ENCODE data around the gene FHAD1. TPM values are rescaled to one million over a fixed set of nuclear protein-coding genes. Genes with fewer than 3 reads are reported as not detected.

The FHAD1 gene
- total RNA-seq, 2 donors from 2014 or later = 4.4 TPM; not detected in 1

GRCh38 chr1:15233689-15234088 is 13.3 kb upstream of the FHAD1 start:
- TF ChIP-seq CTCF (IDR thresholded peaks at IDR 0.05) = no peak
- Histone ChIP-seq H3K27me3 (replicated peaks; ENCODE audit: insufficient read depth) (no peaks in the 10 kb centered on the region), H3K4me3 (no peak overlapping the region), H3K4me1 (ENCODE audit: control insufficient read depth in 1 of 2, low read depth in 2 of 2) (no peaks in the 10 kb centered on the region), H3K36me3 (no peaks in the 10 kb centered on the region), H3K27ac (no peak overlapping the region), H3K9me3 (no peaks in the 10 kb centered on the region)
- DNase-seq (ENCODE audit: low spot score) = no peak
- no peak for ATAC-seq (ENCODE audit: insufficient number of reproducible peaks, low FRiP score, low read depth)

GRCh38 chr1:15236321-15236721 is 10.7 kb upstream of the FHAD1 start:
- ATAC-seq (ENCODE audit: insufficient number of reproducible peaks, low FRiP score, low read depth) = no peak
- DNase-seq (ENCODE audit: low spot score) = no peak

GRCh38 chr1:15236746-15237145 is 10.3 kb upstream of the FHAD1 start:
- ATAC-seq (ENCODE audit: insufficient number of reproducible peaks, low FRiP score, low read depth) = no peak

More at GRCh38 chr1:15236321-15236721, 10.7 kb upstream of the FHAD1 start:
- H3K27me3 ChIP-seq (replicated peaks; ENCODE audit: insufficient read depth) = no peaks in the 10 kb centered on the region
- H3K4me3 ChIP-seq = no peak overlapping the region
- no peaks in the 10 kb centered on the region for H3K9me3 ChIP-seq
- H3K4me1 ChIP-seq (ENCODE audit: control insufficient read depth in 1 of 2, low read depth in 2 of 2) = no peaks in the 10 kb centered on the region
- no peak overlapping the region for H3K27ac ChIP-seq
- H3K36me3 ChIP-seq = no peaks in the 10 kb centered on the region
- no peak for TF ChIP-seq CTCF (IDR thresholded peaks at IDR 0.05)

GRCh38 chr1:15238789-15239188 is 8.2 kb upstream of the FHAD1 start:
- no peak for TF ChIP-seq CTCF (IDR thresholded peaks at IDR 0.05)
- Histone ChIP-seq H3K4me3 (no peak overlapping the region), H3K9me3 (no peaks in the 10 kb centered on the region), H3K36me3 (no peaks in the 10 kb centered on the region), H3K27ac (no peak overlapping the region), H3K4me1 (ENCODE audit: control insufficient read depth in 1 of 2, low read depth in 2 of 2) (no peaks in the 10 kb centered on the region), H3K27me3 (replicated peaks; ENCODE audit: insufficient read depth) (no peaks in the 10 kb centered on the region)
- DNase-seq (ENCODE audit: low spot score) (no peak), ATAC-seq (ENCODE audit: insufficient number of reproducible peaks, low FRiP score, low read depth) (no peak)

More at GRCh38 chr1:15236746-15237145, 10.3 kb upstream of the FHAD1 start:
- H3K36me3 ChIP-seq = no peaks in the 10 kb centered on the region
- no peak overlapping the region for H3K4me3 ChIP-seq
- H3K27me3 ChIP-seq (replicated peaks; ENCODE audit: insufficient read depth) = no peaks in the 10 kb centered on the region
- H3K27ac ChIP-seq = no peak overlapping the region
- no peaks in the 10 kb centered on the region for H3K9me3 ChIP-seq
- no peak for DNase-seq (ENCODE audit: low spot score)
- no peak for TF ChIP-seq CTCF (IDR thresholded peaks at IDR 0.05)
- no peaks in the 10 kb centered on the region for H3K4me1 ChIP-seq (ENCODE audit: control insufficient read depth in 1 of 2, low read depth in 2 of 2)

GRCh38 chr1:15242766-15243165 is 4.3 kb upstream of the FHAD1 start:
- H3K4me1 ChIP-seq (ENCODE audit: control insufficient read depth in 1 of 2, low read depth in 2 of 2) = peaks cover 5 to 15% of the 10 kb centered on the region in 2 donors
- no peak overlapping the region for H3K27ac ChIP-seq
- no peaks in the 10 kb centered on the region for H3K9me3 ChIP-seq
- no peak for DNase-seq (ENCODE audit: low spot score)
- no peaks in the 10 kb centered on the region for H3K36me3 ChIP-seq
- H3K27me3 ChIP-seq (replicated peaks; ENCODE audit: insufficient read depth) = no peaks in the 10 kb centered on the region
- no peak overlapping the region for H3K4me3 ChIP-seq
- no peak for TF ChIP-seq CTCF (IDR thresholded peaks at IDR 0.05)
- no peak for ATAC-seq (ENCODE audit: insufficient number of reproducible peaks, low FRiP score, low read depth)
